ENCODE data around the gene GAS6. TPM values are rescaled to one million over a fixed set of nuclear protein-coding genes. Genes with fewer than 3 reads are reported as not detected.

Gene GAS6
- total RNA-seq, 4 donors from 2014 or later: 132 to 392 (median 217) TPM

DNA sequence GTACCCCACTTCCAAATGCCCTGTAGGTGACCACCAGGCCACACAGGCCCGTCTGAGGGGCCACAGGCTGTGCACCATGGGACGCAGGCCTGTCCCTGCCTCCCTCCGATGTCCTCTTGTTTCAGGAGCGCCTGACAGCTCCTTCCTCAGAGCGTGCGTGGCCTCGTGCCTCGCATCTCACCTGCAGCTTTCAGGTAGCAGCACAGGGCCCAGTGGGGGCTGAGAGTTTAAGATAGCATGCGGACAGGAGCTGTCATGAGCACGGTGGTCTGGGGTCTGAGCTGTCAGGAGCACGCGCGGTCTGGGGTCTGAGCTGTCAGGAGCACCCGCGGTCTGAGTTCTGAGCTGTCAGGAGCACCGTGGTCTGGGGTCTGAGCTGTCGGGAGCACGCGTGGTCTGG, 40.1 kb downstream of the GAS6 start:
- Histone ChIP-seq H3K27me3 (no peaks in the 10 kb centered on the region), H3K9me3 (no peaks in the 10 kb centered on the region), H3K36me3 (peaks cover 0 to 69% of the 10 kb centered on the region in 2 donors), H3K4me1 (peaks cover 0 to 46% (median 28%) of the 10 kb centered on the region in 3 donors), H3K4me3 (no peak overlapping the region), H3K27ac (peak overlapping the region in 3 of 4 donors; percentile 85 to 90 (median 90))
- TF ChIP-seq POLR2A (IDR thresholded peaks at IDR 0.05): no peak
- TF ChIP-seq, protein P1, sequence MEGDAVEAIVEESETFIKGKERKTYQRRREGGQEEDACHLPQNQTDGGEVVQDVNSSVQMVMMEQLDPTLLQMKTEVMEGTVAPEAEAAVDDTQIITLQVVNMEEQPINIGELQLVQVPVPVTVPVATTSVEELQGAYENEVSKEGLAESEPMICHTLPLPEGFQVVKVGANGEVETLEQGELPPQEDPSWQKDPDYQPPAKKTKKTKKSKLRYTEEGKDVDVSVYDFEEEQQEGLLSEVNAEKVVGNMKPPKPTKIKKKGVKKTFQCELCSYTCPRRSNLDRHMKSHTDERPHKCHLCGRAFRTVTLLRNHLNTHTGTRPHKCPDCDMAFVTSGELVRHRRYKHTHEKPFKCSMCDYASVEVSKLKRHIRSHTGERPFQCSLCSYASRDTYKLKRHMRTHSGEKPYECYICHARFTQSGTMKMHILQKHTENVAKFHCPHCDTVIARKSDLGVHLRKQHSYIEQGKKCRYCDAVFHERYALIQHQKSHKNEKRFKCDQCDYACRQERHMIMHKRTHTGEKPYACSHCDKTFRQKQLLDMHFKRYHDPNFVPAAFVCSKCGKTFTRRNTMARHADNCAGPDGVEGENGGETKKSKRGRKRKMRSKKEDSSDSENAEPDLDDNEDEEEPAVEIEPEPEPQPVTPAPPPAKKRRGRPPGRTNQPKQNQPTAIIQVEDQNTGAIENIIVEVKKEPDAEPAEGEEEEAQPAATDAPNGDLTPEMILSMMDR (IDR thresholded peaks at IDR 0.05): no peak
- TF ChIP-seq EP300 (IDR thresholded peaks at IDR 0.05): no peak
- no peak for TF ChIP-seq POLR2AphosphoS5 (IDR thresholded peaks at IDR 0.05)
- WGBS, 2 donors (ENCODE audit: low coverage in 1 of 2): 92% methylated on average over 2 of the region's 19 CpGs; no CpG with 5 or more reads in 1 of the 2 donors
- ATAC-seq: no peak

DNA sequence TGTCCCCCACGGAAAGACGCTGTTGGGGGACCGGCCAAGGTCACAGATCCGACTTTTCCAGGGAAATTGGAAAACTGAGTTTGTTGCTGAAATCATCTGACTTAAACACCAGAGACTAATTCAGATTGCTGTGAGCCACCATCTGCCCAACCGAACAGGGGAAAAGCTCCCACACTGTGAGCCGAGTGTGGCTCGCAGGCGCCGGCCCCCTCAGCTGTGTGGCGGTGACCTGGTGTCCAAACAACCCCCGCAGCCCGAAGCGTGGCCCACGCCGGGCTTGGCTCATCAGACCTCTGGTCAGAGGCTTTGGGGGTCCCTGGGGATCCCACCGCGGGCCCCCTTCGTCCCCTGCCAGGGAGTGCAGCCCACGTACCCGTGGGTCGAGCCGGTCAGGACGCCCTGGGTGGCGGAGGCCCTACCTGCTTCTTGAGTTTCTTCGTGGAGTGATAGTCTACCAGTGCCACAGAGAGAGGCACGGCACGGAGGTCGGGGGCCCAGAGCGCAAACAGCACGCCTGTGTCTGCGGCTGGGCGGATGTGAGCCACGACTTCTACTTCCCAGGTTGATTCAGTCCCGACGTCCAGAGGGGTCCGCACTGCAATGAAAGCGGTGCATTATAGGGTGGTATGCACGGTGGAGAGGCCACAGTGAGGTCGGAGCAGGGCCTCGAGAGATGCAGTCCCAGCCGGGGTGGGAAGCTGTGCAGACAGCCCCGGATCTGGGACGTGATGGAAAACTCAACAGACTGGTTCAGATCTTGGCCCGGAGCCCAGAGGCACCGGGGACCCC, 40.7 kb downstream of the GAS6 start:
- ATAC-seq: no peak
- Histone ChIP-seq H3K27ac (peak overlapping the region in 3 of 4 donors; percentile 85 to 90 (median 90)), H3K4me1 (peaks cover under 1 to 52% (median 29%) of the 10 kb centered on the region in 3 donors), H3K4me3 (no peak overlapping the region), H3K27me3 (no peaks in the 10 kb centered on the region), H3K36me3 (peaks cover 0 to 63% of the 10 kb centered on the region in 2 donors), H3K9me3 (no peaks in the 10 kb centered on the region)
- WGBS, 2 donors (ENCODE audit: low coverage in 1 of 2): 100% methylated on average over 1 of the region's 45 CpGs; no CpG with 5 or more reads in 1 of the 2 donors
- TF ChIP-seq POLR2A (IDR thresholded peaks at IDR 0.05): no peak
- no peak for TF ChIP-seq POLR2AphosphoS5 (IDR thresholded peaks at IDR 0.05)
- TF ChIP-seq, protein P1 (IDR thresholded peaks at IDR 0.05): no peak
- no peak for TF ChIP-seq EP300 (IDR thresholded peaks at IDR 0.05)

DNA sequence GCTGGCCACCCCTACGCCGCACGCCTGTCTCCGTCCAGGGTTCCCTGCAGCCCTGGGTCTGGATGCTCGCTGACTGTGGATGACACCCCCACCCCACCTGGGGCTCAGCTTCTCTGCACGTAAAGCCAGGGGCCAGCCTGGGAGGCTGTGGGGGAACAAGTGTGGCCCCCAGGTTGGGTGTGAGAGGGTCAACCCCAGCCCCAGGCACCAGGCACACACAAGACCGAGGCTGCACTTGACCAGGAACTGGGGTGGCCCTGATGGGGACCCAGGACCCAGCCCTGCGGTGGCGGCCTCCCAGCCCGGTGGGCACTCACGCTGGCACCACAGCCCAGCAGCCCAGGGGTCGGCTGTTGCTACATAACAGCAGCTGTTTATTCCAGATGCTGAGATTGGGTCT, 41.6 kb downstream of the GAS6 start:
- H3K4me1 ChIP-seq: peaks cover 3 to 61% (median 36%) of the 10 kb centered on the region in 3 donors
- no peak for ATAC-seq
- WGBS, 2 donors (ENCODE audit: low coverage in 1 of 2): 100% methylated on average over 4 of the region's 12 CpGs; no CpG with 5 or more reads in 1 of the 2 donors

GRCh38 chr13:113821847-113822246, 42.0 kb downstream of the GAS6 start:
- 100% methylated on average over 3 of the region's 24 CpGs; no CpG with 5 or more reads in 1 of the 2 donors for WGBS, 2 donors (ENCODE audit: low coverage in 1 of 2)
- no peak for ATAC-seq
- peaks cover 0 to 50% of the 10 kb centered on the region in 2 donors for H3K36me3 ChIP-seq

More for the DNA sequence above, 41.6 kb downstream of the GAS6 start:
- Histone ChIP-seq H3K36me3 (peaks cover 0 to 54% of the 10 kb centered on the region in 2 donors), H3K4me3 (no peak overlapping the region), H3K27ac (peak overlapping the region; percentile 44 to 90 (median 88)), H3K9me3 (no peaks in the 10 kb centered on the region), H3K27me3 (no peaks in the 10 kb centered on the region)
- no peak for TF ChIP-seq EP300 (IDR thresholded peaks at IDR 0.05)
- TF ChIP-seq, protein P1 (IDR thresholded peaks at IDR 0.05): no peak
- no peak for TF ChIP-seq POLR2AphosphoS5 (IDR thresholded peaks at IDR 0.05)
- TF ChIP-seq POLR2A (IDR thresholded peaks at IDR 0.05): no peak

More at GRCh38 chr13:113821847-113822246, 42.0 kb downstream of the GAS6 start:
- TF ChIP-seq POLR2A (IDR thresholded peaks at IDR 0.05) (no peak), POLR2AphosphoS5 (IDR thresholded peaks at IDR 0.05) (no peak), EP300 (IDR thresholded peaks at IDR 0.05) (no peak)
- TF ChIP-seq, protein P1 (IDR thresholded peaks at IDR 0.05): no peak
- Histone ChIP-seq H3K27me3 (no peaks in the 10 kb centered on the region), H3K4me3 (no peak overlapping the region), H3K27ac (peak overlapping the region; percentile 44 to 90 (median 88)), H3K4me1 (peaks cover 3 to 65% (median 40%) of the 10 kb centered on the region in 3 donors), H3K9me3 (no peaks in the 10 kb centered on the region)

Data from gastroesophageal sphincter (tissue), 4 donors.